GM23338 (cell line): ENCODE results near the gene ICAM2. TPM values are rescaled to one million over a fixed set of nuclear protein-coding genes. Genes with fewer than 3 reads are reported as not detected.
A peak's percentile ranks its signal among the peaks of the same experiment; 100 is the strongest.

Experiments
- ATAC-seq: fragments of 200-7000 bp; cut with Tn5 transposase; 3 replicates; pipeline ENCODE4 v1.9.1; 2020
- DNase-seq: peaks from one replicate; pipeline ENCODE4 v3.0.0-alpha.2; 2015; ENCODE audit warnings: low spot score
- H2AFZ ChIP-seq: fragments of 200-600 bp; sonication (generic); 2 replicates; pipeline ENCODE4 v1.8.0; 2016; ENCODE audit warnings: antibody characterized with exemption, mild to moderate bottlenecking, moderate library complexity
- H3F3A ChIP-seq: fragments of 200-600 bp; sonication (generic); replicated peaks from 2 replicates; pipeline ENCODE4 v1.8.0; 2017; ENCODE audit warnings: antibody characterized with exemption, mixed run types, low read depth
- H3K27ac ChIP-seq: fragments of 200-600 bp; sonication (generic); 2 replicates; pipeline ENCODE4 v1.6.1; 2016; ENCODE audit warnings: low read depth
- H3K27me3 ChIP-seq: fragments of 200-600 bp; sonication (generic); 2 replicates; pipeline ENCODE4 v1.8.0; 2016; ENCODE audit warnings: mild to moderate bottlenecking, mixed run types, moderate library complexity; ENCODE audit not compliant: insufficient read depth
- H3K36me3 ChIP-seq: fragments of 200-600 bp; sonication (generic); 2 replicates; pipeline ENCODE4 v1.8.0; 2016; ENCODE audit warnings: mild to moderate bottlenecking; ENCODE audit not compliant: insufficient read depth
- H3K4me1 ChIP-seq: fragments of 200-600 bp; sonication (generic); 2 replicates; pipeline ENCODE4 v1.8.0; 2016; ENCODE audit warnings: mild to moderate bottlenecking, moderate library complexity; ENCODE audit not compliant: insufficient read depth
- H3K4me2 ChIP-seq: fragments of 200-600 bp; sonication (generic); 2 replicates; pipeline ENCODE4 v1.7.1; 2017; ENCODE audit warnings: mixed run types
- H3K4me3 ChIP-seq: fragments of 200-600 bp; sonication (generic); 2 replicates; pipeline ENCODE4 v1.6.1; 2016; ENCODE audit warnings: mixed run types
- H3K79me2 ChIP-seq: fragments of 200-600 bp; sonication (generic); replicated peaks from 2 replicates; pipeline ENCODE4 v1.8.0; 2017; ENCODE audit warnings: mild to moderate bottlenecking; ENCODE audit not compliant: insufficient read depth
- H3K9me2 ChIP-seq: fragments of 200-600 bp; sonication (generic); 2 replicates; pipeline ENCODE4 v1.8.0; 2017; ENCODE audit not compliant: insufficient read depth
- H4K20me1 ChIP-seq: fragments of 200-600 bp; sonication (generic); replicated peaks from 2 replicates; pipeline ENCODE4 v1.8.0; 2017; ENCODE audit warnings: mild to moderate bottlenecking; ENCODE audit not compliant: insufficient read depth
- H3K27ac Mint-ChIP-seq: 2 replicates; pipeline ENCODE4 v1.8.0; 2020; ENCODE audit warnings: inconsistent platforms, mild to moderate bottlenecking, moderate library complexity, mixed read lengths
- H3K27me3 Mint-ChIP-seq: 3 replicates; pipeline ENCODE4 v1.8.0; 2022; ENCODE audit warnings: low read depth, mild to moderate bottlenecking, moderate library complexity, mixed read lengths, inconsistent platforms; ENCODE audit not compliant: insufficient read depth, poor library complexity
- H3K36me3 Mint-ChIP-seq: 3 replicates; pipeline ENCODE4 v1.8.0; 2021; ENCODE audit warnings: low read depth, mild to moderate bottlenecking, inconsistent platforms, moderate library complexity, mixed read lengths
- H3K4me1 Mint-ChIP-seq: 3 replicates; pipeline ENCODE4 v1.8.0; 2020; ENCODE audit warnings: mild to moderate bottlenecking, inconsistent platforms, mixed read lengths
- H3K4me3 Mint-ChIP-seq: 3 replicates; pipeline ENCODE4 v1.8.0; 2021; ENCODE audit warnings: moderate library complexity, mild to moderate bottlenecking, inconsistent platforms, mixed read lengths
- H3K9me3 Mint-ChIP-seq: 3 replicates; pipeline ENCODE4 v1.8.0; 2020; ENCODE audit warnings: moderate library complexity, mild to moderate bottlenecking, inconsistent platforms, mixed read lengths
- REST ChIP-seq: IDR thresholded peaks from one replicate; pipeline ENCODE4 v1.6.1; 2018; ENCODE audit warnings: antibody characterized with exemption; ENCODE audit not compliant: unreplicated experiment
- polyA plus RNA-seq: library from polyadenylated mRNA; unstranded; fragments of >200 nt; fragmentation: Nextera tagmentation; extraction: Ambion mirVana; gene quantifications from 2 replicates; pipeline ENCODE4 v1.2.1, GENCODE V29; 2016
- total RNA-seq: library from RNA; depleted of rRNA; stranded (reverse); fragments of >200 nt; shearing (Covaris generic); gene quantifications from 2 replicates; pipeline ENCODE4 v1.2.3, GENCODE V29; 2014
- TF ChIP-seq, protein P1 (sequence below): fragments of 250-450 bp; sonication (Bioruptor Pico); IDR thresholded peaks from 2 replicates; pipeline ENCODE4 v1.5.0; 2020; ENCODE audit warnings: mild to moderate bottlenecking, moderate library complexity
- TF ChIP-seq, protein P2 (sequence below): IDR thresholded peaks from 2 replicates; pipeline ENCODE4 v1.6.1; 2016; ENCODE audit warnings: antibody characterized with exemption

ICAM2 gene
- total and polyA plus RNA-seq, 2 experiments from 2014 or later: 0.31 to 0.86 TPM

- TF ChIP-seq, protein P1, sequence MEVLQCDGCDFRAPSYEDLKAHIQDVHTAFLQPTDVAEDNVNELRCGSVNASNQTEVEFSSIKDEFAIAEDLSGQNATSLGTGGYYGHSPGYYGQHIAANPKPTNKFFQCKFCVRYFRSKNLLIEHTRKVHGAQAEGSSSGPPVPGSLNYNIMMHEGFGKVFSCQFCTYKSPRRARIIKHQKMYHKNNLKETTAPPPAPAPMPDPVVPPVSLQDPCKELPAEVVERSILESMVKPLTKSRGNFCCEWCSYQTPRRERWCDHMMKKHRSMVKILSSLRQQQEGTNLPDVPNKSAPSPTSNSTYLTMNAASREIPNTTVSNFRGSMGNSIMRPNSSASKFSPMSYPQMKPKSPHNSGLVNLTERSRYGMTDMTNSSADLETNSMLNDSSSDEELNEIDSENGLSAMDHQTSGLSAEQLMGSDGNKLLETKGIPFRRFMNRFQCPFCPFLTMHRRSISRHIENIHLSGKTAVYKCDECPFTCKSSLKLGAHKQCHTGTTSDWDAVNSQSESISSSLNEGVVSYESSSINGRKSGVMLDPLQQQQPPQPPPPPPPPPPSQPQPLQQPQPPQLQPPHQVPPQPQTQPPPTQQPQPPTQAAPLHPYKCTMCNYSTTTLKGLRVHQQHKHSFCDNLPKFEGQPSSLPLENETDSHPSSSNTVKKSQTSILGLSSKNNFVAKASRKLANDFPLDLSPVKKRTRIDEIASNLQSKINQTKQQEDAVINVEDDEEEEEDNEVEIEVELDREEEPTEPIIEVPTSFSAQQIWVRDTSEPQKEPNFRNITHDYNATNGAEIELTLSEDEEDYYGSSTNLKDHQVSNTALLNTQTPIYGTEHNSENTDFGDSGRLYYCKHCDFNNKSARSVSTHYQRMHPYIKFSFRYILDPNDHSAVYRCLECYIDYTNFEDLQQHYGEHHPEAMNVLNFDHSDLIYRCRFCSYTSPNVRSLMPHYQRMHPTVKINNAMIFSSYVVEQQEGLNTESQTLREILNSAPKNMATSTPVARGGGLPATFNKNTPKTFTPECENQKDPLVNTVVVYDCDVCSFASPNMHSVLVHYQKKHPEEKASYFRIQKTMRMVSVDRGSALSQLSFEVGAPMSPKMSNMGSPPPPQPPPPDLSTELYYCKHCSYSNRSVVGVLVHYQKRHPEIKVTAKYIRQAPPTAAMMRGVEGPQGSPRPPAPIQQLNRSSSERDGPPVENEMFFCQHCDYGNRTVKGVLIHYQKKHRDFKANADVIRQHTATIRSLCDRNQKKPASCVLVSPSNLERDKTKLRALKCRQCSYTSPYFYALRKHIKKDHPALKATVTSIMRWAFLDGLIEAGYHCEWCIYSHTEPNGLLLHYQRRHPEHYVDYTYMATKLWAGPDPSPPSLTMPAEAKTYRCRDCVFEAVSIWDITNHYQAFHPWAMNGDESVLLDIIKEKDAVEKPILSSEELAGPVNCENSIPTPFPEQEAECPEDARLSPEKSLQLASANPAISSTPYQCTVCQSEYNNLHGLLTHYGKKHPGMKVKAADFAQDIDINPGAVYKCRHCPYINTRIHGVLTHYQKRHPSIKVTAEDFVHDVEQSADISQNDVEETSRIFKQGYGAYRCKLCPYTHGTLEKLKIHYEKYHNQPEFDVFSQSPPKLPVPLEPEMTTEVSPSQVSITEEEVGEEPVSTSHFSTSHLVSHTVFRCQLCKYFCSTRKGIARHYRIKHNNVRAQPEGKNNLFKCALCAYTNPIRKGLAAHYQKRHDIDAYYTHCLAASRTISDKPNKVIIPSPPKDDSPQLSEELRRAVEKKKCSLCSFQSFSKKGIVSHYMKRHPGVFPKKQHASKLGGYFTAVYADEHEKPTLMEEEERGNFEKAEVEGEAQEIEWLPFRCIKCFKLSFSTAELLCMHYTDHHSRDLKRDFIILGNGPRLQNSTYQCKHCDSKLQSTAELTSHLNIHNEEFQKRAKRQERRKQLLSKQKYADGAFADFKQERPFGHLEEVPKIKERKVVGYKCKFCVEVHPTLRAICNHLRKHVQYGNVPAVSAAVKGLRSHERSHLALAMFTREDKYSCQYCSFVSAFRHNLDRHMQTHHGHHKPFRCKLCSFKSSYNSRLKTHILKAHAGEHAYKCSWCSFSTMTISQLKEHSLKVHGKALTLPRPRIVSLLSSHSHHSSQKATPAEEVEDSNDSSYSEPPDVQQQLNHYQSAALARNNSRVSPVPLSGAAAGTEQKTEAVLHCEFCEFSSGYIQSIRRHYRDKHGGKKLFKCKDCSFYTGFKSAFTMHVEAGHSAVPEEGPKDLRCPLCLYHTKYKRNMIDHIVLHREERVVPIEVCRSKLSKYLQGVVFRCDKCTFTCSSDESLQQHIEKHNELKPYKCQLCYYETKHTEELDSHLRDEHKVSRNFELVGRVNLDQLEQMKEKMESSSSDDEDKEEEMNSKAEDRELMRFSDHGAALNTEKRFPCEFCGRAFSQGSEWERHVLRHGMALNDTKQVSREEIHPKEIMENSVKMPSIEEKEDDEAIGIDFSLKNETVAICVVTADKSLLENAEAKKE: no peak
- TF ChIP-seq, protein P2, sequence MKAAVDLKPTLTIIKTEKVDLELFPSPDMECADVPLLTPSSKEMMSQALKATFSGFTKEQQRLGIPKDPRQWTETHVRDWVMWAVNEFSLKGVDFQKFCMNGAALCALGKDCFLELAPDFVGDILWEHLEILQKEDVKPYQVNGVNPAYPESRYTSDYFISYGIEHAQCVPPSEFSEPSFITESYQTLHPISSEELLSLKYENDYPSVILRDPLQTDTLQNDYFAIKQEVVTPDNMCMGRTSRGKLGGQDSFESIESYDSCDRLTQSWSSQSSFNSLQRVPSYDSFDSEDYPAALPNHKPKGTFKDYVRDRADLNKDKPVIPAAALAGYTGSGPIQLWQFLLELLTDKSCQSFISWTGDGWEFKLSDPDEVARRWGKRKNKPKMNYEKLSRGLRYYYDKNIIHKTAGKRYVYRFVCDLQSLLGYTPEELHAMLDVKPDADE: no peak
These were observed 37.3 kb upstream of the ICAM2 start (continued) for GRCh38 chr17:64057701-64058263.

GRCh38 chr17:64056269-64057005, 36.0 kb upstream of the ICAM2 start:
- H3K36me3 Mint-ChIP-seq: peaks cover 5% of the 10 kb centered on the region; the same call in 2 of the 3 replicates
- ATAC-seq (peak; percentile 98), DNase-seq (peak; percentile 77)
- Histone ChIP-seq H3K27ac (peak overlapping the region; percentile 74; the same call in 1 of the 2 replicates), H3F3A (no peaks in the 10 kb centered on the region), H3K9me2 (0 out of 2 replicates have a peak, but pooled peaks cover 5% of the 10 kb centered on the region), H2AFZ (no peak overlapping the region), H3K27me3 (no peaks in the 10 kb centered on the region), H3K4me2 (peak overlapping the region; percentile 62), H3K4me3 (no peak overlapping the region), H3K4me1 (peaks cover 13% of the 10 kb centered on the region), H3K36me3 (no peaks in the 10 kb centered on the region), H3K79me2 (no peaks in the 10 kb centered on the region), H4K20me1 (no peaks in the 10 kb centered on the region)
- H3K27ac Mint-ChIP-seq: peak overlapping the region; percentile 78; the same call in 1 of the 2 replicates
- peaks cover 19% of the 10 kb centered on the region for H3K4me1 Mint-ChIP-seq
- no peak overlapping the region for H3K4me3 Mint-ChIP-seq
- H3K9me3 Mint-ChIP-seq: no peaks in the 10 kb centered on the region; the same call in 2 of the 3 replicates
- peaks cover 7% of the 10 kb centered on the region for H3K27me3 Mint-ChIP-seq
- no peak for TF ChIP-seq REST
